ENCODE results near the gene KCNQ5.

KCNQ5 gene

GRCh38 chr6:72798196-72798595 is 176.3 kb downstream of the KCNQ5 start:
- DNase-seq (ENCODE audit: low read depth) = no peak

- DNase-seq (ENCODE audit: low read depth) = no peak
These were observed 188.0 kb downstream of the KCNQ5 start for GRCh38 chr6:72809746-72810379.

- no peak for DNase-seq (ENCODE audit: low read depth)
These were observed 188.9 kb downstream of the KCNQ5 start for GRCh38 chr6:72810571-72811280.

GRCh38 chr6:72811971-72812421 is 190.1 kb downstream of the KCNQ5 start:
- DNase-seq (ENCODE audit: low read depth) = no peak

- no peak for DNase-seq (ENCODE audit: low read depth)
These were observed 192.1 kb downstream of the KCNQ5 start for GRCh38 chr6:72813807-72814596.

- DNase-seq (ENCODE audit: low read depth) = no peak
These were observed 194.2 kb downstream of the KCNQ5 start for GRCh38 chr6:72816022-72816421.

- DNase-seq (ENCODE audit: low read depth) = no peak
These were observed 195.3 kb downstream of the KCNQ5 start for GRCh38 chr6:72817208-72817607.

- DNase-seq (ENCODE audit: low read depth) = no peak
These were observed 197.7 kb downstream of the KCNQ5 start for GRCh38 chr6:72819609-72820008.

- DNase-seq (ENCODE audit: low read depth) = no peak
These were observed 198.3 kb downstream of the KCNQ5 start for GRCh38 chr6:72820153-72820552.

- no peak for DNase-seq (ENCODE audit: low read depth)
These were observed 199.0 kb downstream of the KCNQ5 start for GRCh38 chr6:72820906-72821305.

- DNase-seq (ENCODE audit: low read depth) = no peak
These were observed 200.2 kb downstream of the KCNQ5 start for GRCh38 chr6:72822023-72822422.

GRCh38 chr6:72822691-72823090 is 200.8 kb downstream of the KCNQ5 start:
- no peak for DNase-seq (ENCODE audit: low read depth)

GRCh38 chr6:72824833-72825232 is 203.0 kb downstream of the KCNQ5 start:
- DNase-seq (ENCODE audit: low read depth) = no peak

- DNase-seq (ENCODE audit: low read depth) = no peak
These were observed 203.5 kb downstream of the KCNQ5 start for GRCh38 chr6:72825315-72825911.

- DNase-seq (ENCODE audit: low read depth) = no peak
These were observed 204.2 kb downstream of the KCNQ5 start for GRCh38 chr6:72826037-72826436.

GRCh38 chr6:72826744-72827438 is 205.0 kb downstream of the KCNQ5 start:
- DNase-seq (ENCODE audit: low read depth) = no peak

- no peak for DNase-seq (ENCODE audit: low read depth)
These were observed 207.0 kb downstream of the KCNQ5 start for GRCh38 chr6:72828904-72829303.

GRCh38 chr6:72832271-72832670 is 210.4 kb downstream of the KCNQ5 start:
- no peak for DNase-seq (ENCODE audit: low read depth)

- DNase-seq (ENCODE audit: low read depth) = no peak
These were observed 213.9 kb downstream of the KCNQ5 start for GRCh38 chr6:72835749-72836148.

GRCh38 chr6:72836971-72837370 is 215.1 kb downstream of the KCNQ5 start:
- DNase-seq (ENCODE audit: low read depth) = no peak

GRCh38 chr6:72841195-72841594 is 219.3 kb downstream of the KCNQ5 start:
- DNase-seq (ENCODE audit: low read depth) = no peak

GRCh38 chr6:72842140-72842539 is 220.3 kb downstream of the KCNQ5 start:
- DNase-seq (ENCODE audit: low read depth) = no peak

Measured in fibroblast of the conjunctiva (primary cell).